H9 (cell line): ENCODE measurements around the gene CABP4. TPM values are rescaled to one million over a fixed set of nuclear protein-coding genes. Genes with fewer than 3 reads are reported as not detected.

Experiments used
- DNase-seq: peaks from one replicate; pipeline ENCODE4 v3.0.0-alpha.2; 2017
- H2AFZ ChIP-seq: one replicate; pipeline ENCODE4 v1.6.1; 2013; ENCODE audit warnings: mild to moderate bottlenecking, low read length, control low read depth, moderate library complexity
- H2AK5ac ChIP-seq: 2 replicates; pipeline ENCODE4 v1.6.1; 2013; ENCODE audit warnings: low read length, control low read depth, mixed read lengths; ENCODE audit not compliant: insufficient read length
- H2BK120ac ChIP-seq: one replicate; pipeline ENCODE4 v1.6.1; 2013; ENCODE audit warnings: low read depth, mild to moderate bottlenecking, low read length, control low read depth, inconsistent platforms; ENCODE audit not compliant: poor library complexity, severe bottlenecking
- H2BK12ac ChIP-seq: 2 replicates; pipeline ENCODE4 v1.6.1; 2013; ENCODE audit warnings: low read length, control low read depth, mixed read lengths, low read depth; ENCODE audit not compliant: insufficient read length
- H2BK15ac ChIP-seq: 2 replicates; pipeline ENCODE4 v1.6.1; 2013; ENCODE audit warnings: low read depth, low read length, control low read depth
- H2BK20ac ChIP-seq: one replicate; pipeline ENCODE4 v1.6.1; 2013; ENCODE audit warnings: low read depth, mild to moderate bottlenecking, low read length, control low read depth, inconsistent platforms; ENCODE audit not compliant: poor library complexity, severe bottlenecking
- H2BK5ac ChIP-seq: 2 replicates; pipeline ENCODE4 v1.6.1; 2013; ENCODE audit warnings: low read length, control low read depth, mixed read lengths; ENCODE audit not compliant: insufficient read length
- H3K14ac ChIP-seq: 2 replicates; pipeline ENCODE4 v1.6.1; 2013; ENCODE audit warnings: low read length, control low read depth; ENCODE audit not compliant: insufficient read depth
- H3K18ac ChIP-seq: 2 replicates; pipeline ENCODE4 v1.6.1; 2013; ENCODE audit warnings: low read depth, mild to moderate bottlenecking, mixed read lengths, low read length, control low read depth; ENCODE audit not compliant: insufficient read length
- H3K23ac ChIP-seq: 2 replicates; pipeline ENCODE4 v1.6.1; 2013; ENCODE audit warnings: low read length, control low read depth, mixed read lengths, low read depth; ENCODE audit not compliant: insufficient read length
- H3K23me2 ChIP-seq: 2 replicates; pipeline ENCODE4 v1.6.1; 2013; ENCODE audit warnings: low read depth, mild to moderate bottlenecking, mixed read lengths, low read length, control low read depth; ENCODE audit not compliant: insufficient read length, poor library complexity, severe bottlenecking
- H3K27ac ChIP-seq: 2 replicates; pipeline ENCODE4 v1.5.1; 2013; ENCODE audit warnings: low read length, control low read depth, mixed read lengths, low read depth; ENCODE audit not compliant: insufficient read length
- H3K27me3 ChIP-seq: 2 replicates; pipeline ENCODE4 v1.6.1; 2013; ENCODE audit warnings: low read length, control low read depth, inconsistent platforms; ENCODE audit not compliant: insufficient read depth
- H3K4ac ChIP-seq: 2 replicates; pipeline ENCODE4 v1.6.1; 2013; ENCODE audit warnings: low read depth, mild to moderate bottlenecking, control low read depth, inconsistent platforms, low read length, moderate library complexity
- H3K4me1 ChIP-seq: 2 replicates; pipeline ENCODE4 v1.6.1; 2013; ENCODE audit warnings: low read length, control low read depth, inconsistent platforms; ENCODE audit not compliant: insufficient read depth
- H3K4me2 ChIP-seq: 2 replicates; pipeline ENCODE4 v1.6.1; 2013; ENCODE audit warnings: low read length, control low read depth, mixed read lengths; ENCODE audit not compliant: insufficient read length, insufficient read depth
- H3K56ac ChIP-seq: 2 replicates; pipeline ENCODE4 v1.6.1; 2013; ENCODE audit warnings: low read depth, mild to moderate bottlenecking, mixed read lengths, low read length, control low read depth; ENCODE audit not compliant: insufficient read length
- H3K79me1 ChIP-seq: 2 replicates; pipeline ENCODE4 v1.6.1; 2013; ENCODE audit warnings: low read depth, mild to moderate bottlenecking, moderate library complexity, low read length, control low read depth, inconsistent platforms; ENCODE audit not compliant: insufficient read depth, poor library complexity, severe bottlenecking
- H3K79me2 ChIP-seq: 2 replicates; pipeline ENCODE4 v1.6.1; 2013; ENCODE audit warnings: low read length, control low read depth, inconsistent platforms; ENCODE audit not compliant: insufficient read depth
- H3K9ac ChIP-seq: 2 replicates; pipeline ENCODE4 v1.6.1; 2013; ENCODE audit warnings: low read length, control low read depth, mixed read lengths; ENCODE audit not compliant: insufficient read length; ENCODE audit errors: extremely low read depth
- H3K9me3 ChIP-seq: one replicate; pipeline ENCODE4 v1.6.1; 2013; ENCODE audit warnings: low read depth, low read length, inconsistent platforms; ENCODE audit not compliant: control insufficient read depth
- H3T11ph ChIP-seq: one replicate; pipeline ENCODE4 v1.6.1; 2013; ENCODE audit warnings: mild to moderate bottlenecking, low read length, control low read depth, inconsistent platforms
- H4K20me1 ChIP-seq: one replicate; pipeline ENCODE4 v1.6.1; 2013; ENCODE audit not compliant: control insufficient read depth, insufficient read length, insufficient read depth
- H4K5ac ChIP-seq: 2 replicates; pipeline ENCODE4 v1.6.1; 2013; ENCODE audit warnings: low read depth, mild to moderate bottlenecking, mixed read lengths, low read length, control low read depth; ENCODE audit not compliant: insufficient read length
- H4K8ac ChIP-seq: replicated peaks from 2 replicates; pipeline ENCODE4 v1.6.1; 2013; ENCODE audit warnings: low read length, control low read depth, mixed read lengths, low read depth; ENCODE audit not compliant: insufficient read length
- H4K91ac ChIP-seq: 2 replicates; pipeline ENCODE4 v1.6.1; 2013; ENCODE audit warnings: low read depth, mild to moderate bottlenecking, moderate library complexity, mixed read lengths, low read length, control low read depth; ENCODE audit not compliant: insufficient read length
- H3K27ac Mint-ChIP-seq, 3 experiments: 2 replicates in 2 of 3; 3 replicates in 1 of 3; pipeline ENCODE4 v1.8.0; 2020 to 2021; ENCODE audit warnings: mixed read lengths in 3 of 3, mild to moderate bottlenecking in 1 of 3, moderate library complexity in 1 of 3
- H3K27me3 Mint-ChIP-seq: 2 replicates; pipeline ENCODE4 v1.8.0; 2021; ENCODE audit warnings: low read depth, mild to moderate bottlenecking, moderate library complexity, mixed read lengths
- H3K36me3 Mint-ChIP-seq, 3 experiments: 2 replicates in 2 of 3; 3 replicates in 1 of 3; pipeline ENCODE4 v1.8.0; 2020 to 2021; ENCODE audit warnings: low read depth in 3 of 3, mixed read lengths in 3 of 3; ENCODE audit not compliant: insufficient read depth in 1 of 3
- H3K4me1 Mint-ChIP-seq, 2 experiments: 2 replicates each; pipeline ENCODE4 v1.8.0; 2020; ENCODE audit warnings: mixed read lengths in 2 of 2
- H3K4me3 Mint-ChIP-seq, 2 experiments: 2 replicates in 1 of 2; 3 replicates in 1 of 2; pipeline ENCODE4 v1.8.0; 2020 to 2021; ENCODE audit warnings: mild to moderate bottlenecking in 2 of 2, mixed read lengths in 2 of 2, moderate library complexity in 1 of 2
- H3K9me3 Mint-ChIP-seq, 2 experiments: 2 replicates in 1 of 2; 3 replicates in 1 of 2; pipeline ENCODE4 v1.8.0; 2020; ENCODE audit warnings: mild to moderate bottlenecking in 2 of 2, mixed read lengths in 2 of 2, moderate library complexity in 1 of 2
- CTCF ChIP-seq: fragments of 200-600 bp; sonication (generic); conservative IDR thresholded peaks from 3 replicates; pipeline ENCODE4 v1.8.0; 2021; ENCODE audit warnings: antibody characterized with exemption, mild to moderate bottlenecking
- WGBS: extraction: QIAGEN DNeasy Blood & Tissue Kit; methylation state at CpG from one replicate; pipeline ENCODE4 v1.1.7; 2013; ENCODE audit warnings: missing lambda C conversion rate, low lambda C conversion rate, mixed read lengths; ENCODE audit not compliant: insufficient read length; ENCODE audit errors: extremely low coverage; 5-methylcytosine and 5-hydroxymethylcytosine counted together
- total RNA-seq: library from RNA; stranded (reverse); gene quantifications from 2 replicates; pipeline ENCODE4 v1.2.1, GENCODE V29; 2021

CABP4 gene
- total RNA-seq, 1 experiment from 2014 or later: not detected

GRCh38 chr11:67492801-67493547 lies 37.8 kb downstream of the CABP4 start:
- Histone ChIP-seq H3K79me1 (no peaks in the 10 kb centered on the region), H2AK5ac (no peak overlapping the region), H3K27ac (no peak overlapping the region), H4K5ac (no peak overlapping the region), H3K14ac (no peak overlapping the region), H3K27me3 (no peaks in the 10 kb centered on the region), H3T11ph (no peak overlapping the region), H4K91ac (no peak overlapping the region), H2BK15ac (no peak overlapping the region), H3K56ac (no peak overlapping the region), H4K20me1 (no peaks in the 10 kb centered on the region), H2AFZ (no peak overlapping the region), H3K9ac (no peak overlapping the region), H3K4me2 (no peak overlapping the region), H2BK5ac (no peak overlapping the region), H3K79me2 (no peaks in the 10 kb centered on the region), H2BK12ac (no peak overlapping the region), H2BK20ac (no peak overlapping the region), H3K4me1 (no peaks in the 10 kb centered on the region), H3K4ac (no peak overlapping the region), H4K8ac (no peak overlapping the region), H3K9me3 (no peaks in the 10 kb centered on the region), H3K23me2 (no peaks in the 10 kb centered on the region), H2BK120ac (no peak overlapping the region), H3K18ac (no peak overlapping the region), H3K23ac (no peak overlapping the region)
- Mint-ChIP-seq H3K27me3 (no peaks in the 10 kb centered on the region), H3K4me3 (no peak overlapping the region), H3K27ac (peak overlapping the region in 1 of 3 experiments; percentile 62; a peak in 1 of 7 replicates), H3K36me3 (peaks cover 4 to 30% (median 14%) of the 10 kb centered on the region in 3 experiments; a peak in 6 of 7 replicates), H3K4me1 (no peaks in the 10 kb centered on the region), H3K9me3 (no peaks in the 10 kb centered on the region)
- TF ChIP-seq CTCF: peak; percentile 19; the same call in 1 of the 3 replicates
- peak; percentile 75 for DNase-seq
- WGBS: no CpG with 5 or more reads among the region's 46 CpGs
